Fibroblast of skin of back (primary cell): ENCODE measurements around the gene P2RX3.

Source experiments
- DNase-seq: peaks from one replicate; pipeline ENCODE4 v3.0.0-alpha.2; 2013

Gene P2RX3

DNA sequence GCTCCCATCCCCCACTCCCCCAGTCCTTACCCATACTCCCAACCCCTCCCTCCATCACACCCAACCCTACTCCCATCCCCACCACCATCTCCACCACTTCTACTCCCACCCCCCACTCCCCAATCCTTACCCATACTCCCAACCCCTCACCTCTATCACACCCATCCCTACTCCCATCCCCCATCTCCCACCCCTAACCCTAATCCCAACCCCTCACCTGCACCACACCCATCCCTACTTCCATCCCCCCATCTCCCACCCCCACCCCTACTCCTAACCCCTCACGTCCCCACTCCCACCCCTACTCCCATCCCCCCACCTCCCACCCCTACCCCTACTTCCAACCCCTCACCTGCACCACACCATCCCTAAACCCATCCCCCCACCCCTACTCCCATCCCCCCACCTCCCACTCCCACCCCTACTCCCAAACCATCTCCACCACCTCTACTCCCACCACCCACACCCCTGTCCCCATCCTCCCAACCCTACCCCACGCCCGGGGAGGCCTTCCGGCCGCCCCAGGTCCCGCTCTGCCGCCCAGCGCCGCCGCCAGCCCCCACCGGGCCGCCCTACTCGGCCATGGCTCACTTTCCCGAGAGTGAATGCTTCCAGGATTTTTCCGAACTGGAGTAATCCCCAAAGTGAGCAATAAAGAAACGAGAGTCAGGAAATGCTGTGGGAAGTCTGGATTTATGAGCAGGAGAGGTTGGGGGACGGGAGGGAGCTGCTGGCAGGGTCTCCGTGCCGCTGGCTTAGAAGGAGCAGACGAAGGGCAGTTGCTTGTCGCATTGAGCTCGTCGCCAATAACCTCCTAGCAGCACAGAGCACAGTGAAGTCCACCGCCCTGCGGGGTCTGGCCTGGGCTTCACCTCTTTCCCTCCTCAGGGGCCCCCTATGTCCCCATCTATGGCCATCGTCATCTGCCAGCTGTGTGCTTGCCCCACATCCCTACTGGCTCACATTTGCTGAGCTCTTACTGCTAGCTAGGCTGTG lies 38.2 kb downstream of the P2RX3 start:
- DNase-seq, result no peak

GRCh38 chr11:57377107-57377506 lies 39.0 kb downstream of the P2RX3 start:
- no peak for DNase-seq

- DNase-seq, result no peak
Observed at GRCh38 chr11:57378186-57378585, 40.0 kb downstream of the P2RX3 start.

GRCh38 chr11:57379732-57380131 lies 41.6 kb downstream of the P2RX3 start:
- DNase-seq, result peak; percentile 13

DNA sequence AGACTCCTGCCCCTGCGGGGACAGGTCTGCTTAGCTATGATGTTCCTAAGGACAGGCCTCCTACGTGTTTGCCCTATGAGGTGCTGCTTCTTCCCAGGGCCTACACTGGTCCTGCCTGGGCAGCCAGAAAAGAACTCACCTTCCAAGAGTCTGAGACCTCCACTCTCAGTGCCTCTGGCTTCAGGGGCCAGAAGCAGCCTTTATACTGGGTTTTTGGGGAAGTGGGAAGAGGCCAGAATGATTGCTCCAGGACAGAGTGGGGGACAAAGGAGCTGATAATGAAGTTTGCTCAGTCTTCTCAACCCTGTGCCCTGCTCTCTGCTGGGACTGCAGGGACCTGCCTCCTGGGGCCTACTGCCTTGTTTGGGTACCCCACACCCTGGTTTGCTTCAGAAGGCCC lies 42.8 kb downstream of the P2RX3 start, which contains the start of gene PRG3:
TSS of gene PRG3 (minus strand) at position 176 of the 400 bp plus-strand sequence. CDS start 442 bp downstream, outside the sequence.
- no peak for DNase-seq

DNA sequence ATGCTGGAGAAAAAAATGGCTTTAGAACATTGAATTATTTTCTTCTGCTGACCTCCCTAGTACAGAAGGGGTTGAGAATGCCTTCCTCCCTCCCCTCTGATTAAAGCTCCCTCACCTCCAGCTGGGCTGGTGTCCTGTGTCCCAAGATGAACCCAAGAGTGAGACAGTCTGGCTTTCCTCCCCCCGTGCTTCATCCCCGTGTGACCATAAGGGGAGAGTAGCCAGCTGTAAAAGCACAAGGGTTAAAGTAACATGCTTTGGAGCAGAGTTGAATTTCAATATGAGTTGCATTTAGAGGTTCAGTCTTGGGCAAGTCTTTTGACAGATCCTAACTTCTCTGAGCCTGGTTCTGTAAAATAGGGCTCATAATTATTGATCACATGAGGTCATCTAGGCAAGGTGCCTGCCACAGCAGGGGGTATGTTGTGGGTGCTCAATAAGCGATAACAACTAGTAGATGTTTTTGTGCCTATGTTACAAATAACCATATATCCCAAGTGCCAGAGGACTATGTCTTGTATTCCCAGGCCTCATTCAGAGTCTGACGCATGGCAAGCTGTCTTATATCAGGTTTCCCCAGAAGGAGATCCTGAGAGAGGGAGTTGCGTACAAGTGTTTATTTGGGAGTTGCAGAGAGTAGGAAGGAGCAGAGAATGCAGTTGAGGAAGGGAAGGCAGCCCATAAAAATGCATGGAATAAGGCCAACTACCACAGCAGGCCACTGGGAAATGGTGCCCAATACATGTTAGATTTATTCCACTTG lies 48.2 kb downstream of the P2RX3 start:
- no peak for DNase-seq

GRCh38 chr11:57387289-57388030 lies 49.3 kb downstream of the P2RX3 start:
- no peak for DNase-seq

DNA sequence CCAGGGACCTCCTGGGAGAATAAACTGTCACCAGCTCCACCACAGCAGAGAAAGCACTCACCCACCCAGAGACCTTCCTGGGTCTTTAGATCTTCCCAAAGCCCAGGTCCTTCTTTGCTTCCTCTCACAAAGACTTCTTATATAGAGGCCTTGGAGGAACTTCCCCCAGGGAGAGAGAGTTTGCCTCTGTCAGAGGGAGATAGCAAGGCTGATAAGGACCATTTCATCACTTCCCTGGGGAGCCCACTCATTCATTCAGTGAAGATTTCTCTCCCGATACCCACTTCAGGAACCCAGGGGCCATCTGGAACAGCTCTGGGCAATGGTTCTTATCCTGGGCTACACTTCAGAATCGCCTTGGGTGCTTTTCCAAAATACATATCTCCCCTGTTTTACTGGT lies 52.4 kb downstream of the P2RX3 start, which contains the start of gene PRG2:
TSS of gene PRG2 (minus strand) at position 116 of the 400 bp plus-strand sequence. CDS start 706 bp downstream, outside the sequence.
- DNase-seq, result no peak

- no peak for DNase-seq
Observed at GRCh38 chr11:57391111-57391510, 53.0 kb downstream of the P2RX3 start.

GRCh38 chr11:57391539-57391938 lies 53.4 kb downstream of the P2RX3 start:
- DNase-seq, result no peak

DNA sequence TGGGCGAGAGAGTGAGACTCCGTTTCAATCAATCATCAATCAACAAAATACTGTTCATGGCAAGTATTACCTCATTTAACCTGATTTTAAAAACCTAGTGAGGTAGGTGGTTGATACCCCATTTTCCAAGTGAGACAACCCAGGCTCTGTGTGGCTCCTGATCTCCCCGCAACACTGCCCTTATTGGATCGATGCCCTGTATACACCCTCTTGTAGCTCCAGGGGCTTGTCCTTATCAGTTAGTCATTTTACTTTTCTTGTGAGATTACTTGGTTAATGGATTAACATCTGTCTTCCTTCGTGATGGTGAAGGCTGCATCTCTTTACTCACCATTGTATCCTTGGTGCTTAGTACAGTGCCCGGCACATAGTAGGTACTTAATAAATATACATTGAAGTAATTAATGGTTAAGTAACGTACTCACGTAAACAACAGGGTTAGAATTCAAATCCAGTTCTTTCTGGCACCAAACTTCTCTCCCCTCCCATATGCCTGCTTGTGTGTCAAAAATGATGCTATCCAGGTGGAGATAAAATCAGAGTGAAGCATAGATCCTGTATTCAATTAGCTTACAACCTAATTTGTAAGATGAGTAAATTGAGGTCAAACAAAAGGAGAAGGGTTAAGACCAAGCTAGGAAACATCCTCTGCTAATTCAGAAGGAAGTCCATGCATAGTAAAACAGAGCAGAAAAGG lies 54.1 kb downstream of the P2RX3 start:
- no peak for DNase-seq

DNA sequence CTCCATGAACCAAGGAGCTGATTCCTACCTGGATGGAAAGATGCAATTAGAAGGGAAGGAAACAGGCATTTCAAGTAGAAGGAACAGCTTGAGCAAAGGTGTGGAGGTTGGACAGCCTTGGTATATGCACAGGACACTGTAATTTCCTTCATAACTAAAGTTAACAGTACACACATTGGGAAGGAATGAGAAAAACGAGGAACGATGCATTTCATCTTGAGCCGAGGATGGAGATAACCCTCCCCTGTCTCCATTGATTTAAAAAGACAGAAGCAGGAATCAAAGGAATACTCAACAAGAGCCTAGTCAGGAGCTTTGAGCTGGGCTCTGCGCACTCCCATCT lies 54.6 kb downstream of the P2RX3 start:
- DNase-seq, result no peak

DNA sequence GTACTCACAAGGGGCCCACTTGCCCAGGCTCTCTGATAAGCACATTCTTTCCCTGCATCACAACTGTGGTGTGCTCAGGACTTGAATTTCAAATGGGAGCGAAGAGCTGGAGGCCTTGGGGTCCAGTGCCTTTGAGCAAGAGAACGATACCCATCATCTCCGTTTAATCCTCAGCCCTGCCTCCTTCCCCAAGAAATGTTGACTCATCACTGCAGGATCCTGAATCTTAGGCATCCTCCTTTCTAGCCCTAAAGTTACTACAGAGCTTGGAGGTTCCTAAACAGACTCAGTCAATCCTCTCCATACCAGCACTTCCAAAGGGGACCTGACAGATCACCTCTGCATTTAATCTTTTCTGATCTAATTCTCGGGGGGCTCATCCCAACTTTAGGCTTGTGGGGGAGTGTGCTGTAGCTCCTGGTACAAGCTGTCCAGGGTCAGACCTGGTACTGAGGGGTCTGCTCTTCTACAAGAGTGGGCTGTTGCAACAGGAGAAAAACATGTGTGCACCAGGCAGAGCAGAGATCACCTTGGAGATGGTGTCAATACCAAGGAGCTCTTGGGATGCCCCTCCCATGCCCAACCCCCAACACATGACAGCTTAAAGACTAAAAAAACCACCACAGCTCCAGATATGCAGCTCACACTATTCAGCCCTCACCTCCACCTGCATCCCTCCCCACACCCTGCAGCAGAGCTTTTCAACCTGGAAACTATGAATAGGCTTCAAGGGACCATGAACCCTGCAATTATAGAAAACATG lies 56.2 kb downstream of the P2RX3 start:
- no peak for DNase-seq

- DNase-seq, result no peak
Observed at GRCh38 chr11:57395905-57396623, 57.9 kb downstream of the P2RX3 start.

- no peak for DNase-seq
Observed at GRCh38 chr11:57396744-57397143, 58.6 kb downstream of the P2RX3 start.

DNA sequence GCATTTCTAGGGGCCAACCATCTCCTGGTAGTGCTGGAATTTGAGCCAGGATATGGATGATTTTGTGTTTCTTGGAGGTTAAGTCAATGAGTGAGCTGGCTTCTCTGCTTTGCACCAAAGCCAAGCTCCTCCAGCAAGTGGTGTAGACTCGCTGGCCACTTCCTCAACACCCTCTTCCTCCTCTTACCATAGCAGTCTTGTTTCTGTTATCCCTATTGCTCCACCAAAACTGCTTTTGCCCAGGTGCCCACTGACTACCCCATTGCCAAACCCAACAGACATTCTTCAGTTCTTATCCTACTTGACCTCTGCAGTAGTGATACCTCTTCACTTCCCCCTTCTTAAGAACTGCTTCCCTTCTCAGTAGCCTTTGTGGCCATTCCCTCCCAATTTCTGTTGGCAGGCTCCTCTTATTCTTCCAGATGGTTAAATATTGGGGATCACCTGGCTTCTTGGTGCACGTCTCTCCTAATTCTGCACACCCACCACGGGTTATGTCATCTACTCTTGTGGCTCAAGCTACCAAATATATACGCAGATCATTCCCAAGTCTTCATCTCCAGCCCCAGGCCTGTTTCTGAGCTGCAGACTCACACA lies 59.3 kb downstream of the P2RX3 start:
- no peak for DNase-seq

DNA sequence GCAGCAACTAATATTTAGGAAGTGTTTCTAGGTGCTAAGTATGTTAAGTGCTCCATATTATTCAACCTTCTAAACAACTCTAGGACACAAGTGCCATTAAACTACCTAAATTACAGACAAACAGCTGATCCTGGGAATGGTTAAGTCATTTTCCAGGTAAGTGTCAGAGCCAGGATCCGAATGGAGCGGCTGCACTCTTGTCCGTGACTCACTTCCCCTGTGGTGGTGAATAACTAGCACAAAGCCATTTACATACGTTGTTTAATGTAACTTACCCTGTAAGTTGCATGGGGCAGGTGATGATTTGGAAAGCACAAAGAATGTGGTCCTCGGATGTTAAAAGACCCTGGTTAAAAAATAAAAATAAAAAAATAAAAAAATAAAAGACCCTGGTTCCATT lies 61.1 kb downstream of the P2RX3 start:
- DNase-seq, result no peak

DNA sequence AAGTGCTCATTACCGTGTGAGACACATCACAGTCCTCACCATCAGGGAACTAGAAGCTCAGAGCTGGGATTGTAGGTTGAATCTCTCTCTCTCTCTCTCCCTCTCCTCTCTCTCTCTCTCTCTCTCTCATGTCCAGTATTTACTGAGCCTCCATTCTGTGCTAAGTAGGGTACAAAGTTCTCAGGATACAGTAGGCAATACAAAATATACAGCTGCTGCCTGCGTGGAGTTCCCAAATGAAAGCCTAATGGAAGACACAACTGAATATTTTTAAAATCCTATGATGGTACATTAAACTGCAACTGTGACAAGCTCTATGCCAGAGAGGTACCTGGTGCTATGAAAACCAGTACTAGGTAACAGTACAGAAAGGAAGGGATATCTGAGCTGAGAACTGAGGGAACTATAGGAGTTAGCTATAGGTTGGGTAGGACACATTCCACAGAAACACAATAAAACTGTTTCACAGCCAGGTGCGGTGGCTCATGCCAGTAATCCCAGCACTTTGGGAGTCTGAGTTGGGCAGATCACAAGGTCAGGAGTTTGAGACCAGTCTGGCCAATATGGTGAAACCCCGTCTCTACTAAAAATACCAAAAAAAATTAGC lies 61.9 kb downstream of the P2RX3 start:
- DNase-seq, result no peak

- peak; percentile 15 for DNase-seq
Observed at GRCh38 chr11:57402188-57403002, 64.2 kb downstream of the P2RX3 start.
